VCaP (cell line): ENCODE results near the gene STRADA.
A peak's percentile ranks its signal among the peaks of the same experiment; 100 is the strongest.

ENCODE experiments used
- H3K27ac ChIP-seq: fragments of 450-650 bp; 2 replicates; pipeline ENCODE4 v1.5.1; 2017
- CTCF ChIP-seq: fragments of 450-650 bp; conservative IDR thresholded peaks from 2 replicates; pipeline ENCODE4 v1.5.1; 2017; ENCODE audit warnings: mild to moderate bottlenecking, moderate library complexity

STRADA gene

GRCh38 chr17:63780507-63780906 is 38.9 kb upstream of the STRADA start:
- peak overlapping the region; percentile 30 for H3K27ac ChIP-seq
- no peak for TF ChIP-seq CTCF

GRCh38 chr17:63775420-63775819 is 33.8 kb upstream of the STRADA start:
- TF ChIP-seq CTCF = no peak
- H3K27ac ChIP-seq = peak overlapping the region; percentile 98

- no peak for TF ChIP-seq CTCF
- H3K27ac ChIP-seq = peak overlapping the region; percentile 98
Observed at GRCh38 chr17:63774969-63775265, 33.3 kb upstream of the STRADA start.

- H3K27ac ChIP-seq = peak within 1 kb of the TSS; percentile 98
- TF ChIP-seq CTCF = peak; percentile 22; the same call in 1 of the 2 replicates
Observed at GRCh38 chr17:63774141-63774968, 32.8 kb upstream of the STRADA start, which contains the start of gene DDX42. DDX42 (plus strand) TSS chr17:63774170; CDS start chr17:63787050, 12,880 bp downstream.

GRCh38 chr17:63773272-63774140 is 31.9 kb upstream of the STRADA start, which contains the start of gene CCDC47:
CCDC47 (minus strand) TSS chr17:63773597; CDS start chr17:63766175, 7,422 bp downstream.
- peak within 1 kb of the TSS; percentile 98 for H3K27ac ChIP-seq
- TF ChIP-seq CTCF = no peak

GRCh38 chr17:63772801-63773271 is 31.2 kb upstream of the STRADA start:
- no peak for TF ChIP-seq CTCF
- H3K27ac ChIP-seq = peak overlapping the region; percentile 98

- no peak overlapping the region for H3K27ac ChIP-seq
Observed at GRCh38 chr17:63768433-63768832, 26.8 kb upstream of the STRADA start.

More at GRCh38 chr17:63768433-63768832, 26.8 kb upstream of the STRADA start:
- TF ChIP-seq CTCF = no peak
